Inferior parietal cortex (tissue), 1 donor: ENCODE measurements around the gene PPARA.
"Not testable (repeated sequence)": the region's sequence is repeated elsewhere in the genome, so short reads cannot be mapped to it uniquely, and the experiment has no call there.

Experiments used
- DNase-seq: peaks from one replicate; pipeline ENCODE4 v3.0.0-alpha.2; 2016; ENCODE audit errors: extremely low spot score

Gene PPARA

GRCh38 chr22:46125816-46126765 is 24.2 kb upstream of the PPARA start:
- no peak for DNase-seq

- DNase-seq = no peak
Observed at GRCh38 chr22:46126853-46127385, 23.4 kb upstream of the PPARA start.

- no peak for DNase-seq
Observed at GRCh38 chr22:46127556-46127955, 22.8 kb upstream of the PPARA start.

GRCh38 chr22:46128606-46129005 is 21.7 kb upstream of the PPARA start:
- DNase-seq = no peak

- DNase-seq = no peak
Observed at GRCh38 chr22:46129390-46130041, 20.8 kb upstream of the PPARA start.

- DNase-seq = no peak
Observed at GRCh38 chr22:46131151-46131587, 19.2 kb upstream of the PPARA start.

GRCh38 chr22:46132193-46132829 is 18.0 kb upstream of the PPARA start:
- not testable (repeated sequence) for DNase-seq

- no peak for DNase-seq
Observed at GRCh38 chr22:46132830-46133587, 17.3 kb upstream of the PPARA start.

- DNase-seq = no peak
Observed at GRCh38 chr22:46133588-46133855, 16.8 kb upstream of the PPARA start.

GRCh38 chr22:46134111-46134705 is 16.1 kb upstream of the PPARA start:
- no peak for DNase-seq

- DNase-seq = no peak
Observed at GRCh38 chr22:46135611-46136485, 14.5 kb upstream of the PPARA start.

- no peak for DNase-seq
Observed at GRCh38 chr22:46136486-46137217, 13.7 kb upstream of the PPARA start.

- no peak for DNase-seq
Observed at GRCh38 chr22:46137218-46137766, 13.0 kb upstream of the PPARA start.

GRCh38 chr22:46138058-46138797 is 12.1 kb upstream of the PPARA start:
- DNase-seq = no peak

GRCh38 chr22:46139417-46139816 is 10.9 kb upstream of the PPARA start:
- DNase-seq = not testable (repeated sequence)

- no peak for DNase-seq
Observed at GRCh38 chr22:46139895-46140350, 10.4 kb upstream of the PPARA start.

- DNase-seq = no peak
Observed at GRCh38 chr22:46140989-46141928, 9.1 kb upstream of the PPARA start.
